ENCODE results near the gene ST8SIA1.
"Not testable (repeated sequence)": the region's sequence is repeated elsewhere in the genome, so short reads cannot be mapped to it uniquely, and the experiment has no call there.

DNA sequence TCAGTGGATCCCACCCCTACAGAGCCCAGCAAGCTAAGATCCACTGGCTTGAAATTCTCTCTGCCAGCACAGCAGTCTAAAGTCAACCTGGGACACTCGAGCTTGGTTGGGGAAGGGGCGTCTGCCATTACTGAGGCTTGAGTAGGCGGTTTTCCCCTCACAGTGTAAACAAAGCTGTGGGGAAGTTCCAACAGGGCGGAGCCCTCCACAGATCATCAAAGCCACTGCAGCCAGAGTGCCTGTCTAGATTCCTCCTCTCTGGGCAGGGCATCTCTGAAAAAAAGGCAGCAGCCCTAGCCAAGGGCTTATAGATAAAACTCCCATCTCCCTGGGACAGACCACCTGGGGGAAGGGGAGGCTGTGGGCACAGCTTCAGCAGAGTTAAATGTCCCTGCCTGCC is 187.8 kb downstream of the ST8SIA1 start:
- not testable (repeated sequence) for TF ChIP-seq POLR2AphosphoS5 (IDR thresholded peaks at IDR 0.05; ENCODE audit: low read depth, low read length); POLR2A (IDR thresholded peaks at IDR 0.05; ENCODE audit: low read depth, low read length); TAF1 (IDR thresholded peaks at IDR 0.05; ENCODE audit: low read depth, low read length); PAX5 (IDR thresholded peaks at IDR 0.05; ENCODE audit: insufficient read depth, low read length, severe bottlenecking); SPI1 (IDR thresholded peaks at IDR 0.05; ENCODE audit: low read depth, low read length); POU2F2 (IDR thresholded peaks at IDR 0.05; ENCODE audit: low read depth, low read length)

Data from GM12891 (cell line).